GM03348 (cell line): Measurements from ENCODE around the gene SLC25A23.
"Not testable (repeated sequence)": the region's sequence is repeated elsewhere in the genome, so short reads cannot be mapped to it uniquely, and the experiment has no call there.

Experiments used
- DNase-seq: peaks from one replicate; pipeline ENCODE4 v3.0.0; 2012; ENCODE audit warnings: low spot score

SLC25A23 gene

DNA sequence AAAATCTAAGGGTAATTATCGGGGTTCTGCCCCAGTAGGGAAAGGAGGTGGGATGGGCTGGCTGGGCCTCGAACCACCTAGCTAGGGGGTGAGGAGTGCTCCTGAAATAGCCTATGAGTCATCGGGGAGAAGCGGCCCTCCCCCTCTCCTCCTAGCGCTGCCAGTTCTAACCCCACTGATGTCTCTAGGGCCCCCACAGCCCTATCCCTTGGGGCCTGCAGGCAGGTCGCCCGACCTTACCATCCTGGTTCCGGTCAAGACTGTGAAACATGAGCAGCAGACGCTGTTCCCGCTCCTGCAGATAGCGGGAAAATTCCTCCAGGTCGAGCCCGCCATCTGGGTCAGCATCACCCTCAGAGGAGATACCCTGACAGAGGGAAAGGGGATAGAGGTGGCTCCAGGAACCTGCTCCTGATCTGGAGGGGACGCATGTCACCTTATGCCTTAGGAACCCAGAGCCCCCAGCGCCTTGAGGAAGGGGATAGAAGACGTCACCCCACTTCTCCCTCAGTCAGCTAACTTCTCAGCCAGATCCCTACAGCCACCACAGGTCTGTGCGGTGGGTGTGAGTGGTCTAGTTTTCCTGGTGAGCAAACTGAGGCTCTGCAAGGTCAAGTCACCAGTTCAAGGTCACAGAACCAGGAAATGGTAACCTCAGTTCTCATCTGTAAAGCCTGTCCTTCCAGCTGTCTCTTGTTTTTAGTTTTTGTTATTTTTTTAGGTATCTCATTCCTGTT lies 1.5 kb downstream of the SLC25A23 start:
- DNase-seq = no peak

DNA sequence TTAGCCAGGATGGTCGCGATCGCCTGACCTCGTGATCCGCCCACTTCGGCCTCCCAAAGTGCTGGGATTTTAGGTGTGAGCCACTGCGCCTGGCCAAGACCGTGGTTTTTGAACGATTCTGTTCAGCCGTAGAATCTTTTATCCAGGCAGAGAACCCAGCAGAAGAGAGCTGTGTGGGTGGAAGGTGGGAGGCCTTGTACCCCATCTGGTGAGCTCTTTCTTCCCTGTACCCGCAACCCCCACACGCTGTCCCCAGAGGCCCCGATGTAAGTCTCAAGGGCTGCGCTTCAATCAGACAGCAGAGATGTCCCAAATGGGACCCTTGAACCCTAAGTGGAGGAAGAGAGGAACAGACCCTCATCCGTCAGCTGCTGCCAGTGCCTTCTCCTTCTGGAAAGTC lies 3.7 kb downstream of the SLC25A23 start:
- no peak for DNase-seq

DNA sequence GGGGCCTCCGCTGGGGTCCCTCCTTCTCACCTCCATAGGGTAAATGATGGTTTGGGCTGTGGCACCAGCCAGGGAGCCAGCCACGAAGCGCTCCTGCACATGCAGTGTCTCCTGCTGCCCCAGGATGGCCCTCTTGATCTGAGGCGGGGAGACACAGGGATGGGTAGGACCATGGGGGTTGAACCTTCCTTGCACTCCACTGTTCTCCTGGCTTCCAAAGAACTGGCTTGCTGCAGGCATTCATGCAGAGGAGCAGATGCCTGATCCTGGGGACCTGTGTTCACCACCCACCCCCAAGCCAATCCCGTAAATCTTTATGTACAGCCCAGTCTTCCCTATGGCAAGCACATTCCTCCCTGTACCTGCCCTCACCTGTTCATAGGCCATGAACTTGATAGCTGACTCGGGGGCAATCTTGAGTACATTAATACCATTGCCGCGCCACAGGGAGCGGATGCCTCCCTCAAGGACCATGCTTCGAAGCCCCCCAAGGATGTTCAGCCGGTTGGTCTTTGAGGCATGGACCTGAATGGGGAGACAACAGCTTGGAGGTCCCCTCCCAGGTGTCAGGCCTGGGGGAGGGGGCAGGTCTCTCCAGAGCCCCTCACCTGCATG lies 5.5 kb downstream of the SLC25A23 start:
- DNase-seq = no peak

DNA sequence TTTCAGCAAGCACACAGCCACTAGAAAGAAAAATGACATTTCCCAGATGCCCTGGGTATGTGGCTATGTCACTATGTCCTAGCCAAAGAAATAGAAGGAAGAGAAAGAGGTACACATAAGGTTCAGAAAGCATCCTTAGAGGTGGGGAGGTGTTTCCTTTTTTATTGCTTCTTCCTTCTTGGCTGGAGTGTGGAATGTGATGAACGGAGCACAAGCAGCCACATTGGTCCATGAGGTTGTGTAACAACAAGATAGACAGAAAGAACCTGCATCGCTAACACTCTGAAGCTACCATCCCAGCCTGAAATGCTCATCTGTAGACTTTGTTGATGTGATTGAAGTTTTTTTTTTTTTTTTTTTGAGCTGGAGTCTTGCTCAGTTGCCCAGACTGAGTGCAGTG lies 6.7 kb downstream of the SLC25A23 start:
- DNase-seq = no peak

DNA sequence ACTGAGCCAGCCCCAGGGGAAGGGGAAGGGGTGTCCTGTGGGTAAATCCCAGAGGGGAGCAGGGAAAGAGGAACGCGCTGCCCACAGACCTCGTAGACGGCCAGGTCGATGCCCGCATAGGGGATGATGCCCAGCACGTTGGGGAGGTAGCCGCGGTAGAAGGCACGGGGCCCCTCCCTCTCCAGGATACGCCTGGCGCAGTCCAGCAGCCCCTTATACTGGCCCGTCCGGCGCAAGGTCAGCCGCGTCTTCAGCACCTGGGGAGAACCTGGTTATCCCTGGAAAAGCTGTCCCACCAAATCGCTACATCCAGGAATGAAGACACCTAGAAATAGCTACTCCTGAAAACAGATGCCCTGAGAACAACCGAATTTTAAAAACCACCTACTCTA lies 7.4 kb downstream of the SLC25A23 start:
- DNase-seq = no peak

DNA sequence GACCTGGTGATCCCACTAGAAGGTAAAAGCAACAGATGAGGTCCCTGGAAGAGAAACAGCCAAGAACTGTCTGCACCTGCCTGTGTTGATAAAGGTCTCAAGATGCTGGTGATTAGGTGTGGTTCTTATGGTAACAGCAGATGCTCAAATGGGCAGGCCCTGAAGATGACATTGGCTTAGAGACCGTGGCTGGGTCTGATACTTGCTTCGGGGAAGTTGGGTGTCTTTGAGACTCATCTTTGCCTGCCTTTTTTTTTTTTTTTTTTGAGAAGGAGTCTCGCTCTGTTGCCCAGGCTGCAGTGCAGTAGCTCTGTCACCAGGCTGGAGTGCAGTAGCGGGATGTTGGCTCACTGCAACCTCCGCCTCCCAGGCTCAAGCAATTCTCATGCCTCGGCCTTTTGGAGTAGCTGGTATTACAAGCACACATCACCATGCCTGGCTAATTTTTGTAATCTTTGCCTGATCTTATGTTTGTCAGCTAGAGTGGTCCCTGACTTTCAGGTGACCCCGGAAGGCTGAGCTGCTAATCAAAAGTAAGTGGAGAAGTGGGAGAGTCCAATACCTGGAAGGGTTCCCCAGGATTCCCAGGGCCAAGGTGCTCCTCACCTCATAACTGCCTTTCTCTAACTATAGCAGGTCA lies 7.9 kb downstream of the SLC25A23 start:
- DNase-seq = no peak

DNA sequence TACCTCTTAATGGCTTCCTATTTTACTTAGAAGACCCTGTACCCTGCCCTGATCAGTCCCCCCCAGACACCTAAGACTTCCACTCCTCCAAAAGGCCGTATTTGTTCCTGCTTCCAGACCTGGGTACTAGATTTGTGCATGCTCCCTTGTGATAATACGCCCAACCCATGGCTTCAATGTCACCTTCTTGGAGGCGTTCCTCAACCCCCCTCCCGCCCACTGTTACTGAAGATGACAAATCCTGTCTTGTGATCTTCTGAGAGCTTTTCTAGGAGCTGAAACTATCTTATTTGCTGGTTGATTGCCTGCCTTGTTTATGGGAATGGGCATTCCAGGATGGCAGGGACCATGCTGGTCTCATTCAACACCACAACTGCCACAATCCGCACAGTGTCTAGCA lies 9.4 kb downstream of the SLC25A23 start:
- no peak for DNase-seq

DNA sequence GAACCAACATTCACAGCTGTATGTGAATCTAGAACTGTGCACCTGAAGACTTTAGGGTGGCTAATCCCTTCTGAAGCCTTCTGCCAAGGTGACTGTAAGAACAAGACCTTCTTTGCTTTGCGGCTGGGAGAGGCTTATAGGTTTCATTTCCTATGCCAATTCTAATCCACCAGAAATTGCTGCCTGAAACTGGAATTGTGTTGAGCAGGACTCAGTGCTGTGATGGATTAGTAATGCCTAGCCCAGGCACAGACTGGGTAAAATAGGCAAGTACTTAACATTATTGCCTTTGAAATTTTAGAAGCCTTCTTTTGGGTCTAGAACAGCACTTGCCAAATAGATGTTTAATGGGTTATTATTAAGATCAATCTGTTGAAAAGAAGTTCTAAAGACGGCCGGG lies 11.5 kb downstream of the SLC25A23 start:
- no peak for DNase-seq

DNA sequence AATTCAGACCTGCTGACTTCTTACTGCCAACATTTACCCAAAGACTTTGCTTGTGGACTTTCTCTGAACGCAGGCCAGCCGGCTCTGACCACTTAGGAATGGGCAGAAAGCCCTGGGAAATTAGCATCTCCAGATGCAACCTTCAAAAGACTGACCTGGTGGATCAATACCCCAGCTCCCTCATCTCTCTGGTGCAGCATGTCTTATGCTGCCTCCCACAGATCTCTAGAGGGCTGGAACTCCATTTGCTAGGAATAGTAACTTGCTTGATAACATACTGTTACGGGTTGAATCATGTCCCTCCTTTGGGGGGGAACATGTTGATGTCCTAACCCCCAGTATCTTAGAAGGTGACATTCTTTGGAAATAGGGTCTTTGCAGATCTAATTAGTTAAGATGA lies 13.1 kb downstream of the SLC25A23 start:
- no peak for DNase-seq

DNA sequence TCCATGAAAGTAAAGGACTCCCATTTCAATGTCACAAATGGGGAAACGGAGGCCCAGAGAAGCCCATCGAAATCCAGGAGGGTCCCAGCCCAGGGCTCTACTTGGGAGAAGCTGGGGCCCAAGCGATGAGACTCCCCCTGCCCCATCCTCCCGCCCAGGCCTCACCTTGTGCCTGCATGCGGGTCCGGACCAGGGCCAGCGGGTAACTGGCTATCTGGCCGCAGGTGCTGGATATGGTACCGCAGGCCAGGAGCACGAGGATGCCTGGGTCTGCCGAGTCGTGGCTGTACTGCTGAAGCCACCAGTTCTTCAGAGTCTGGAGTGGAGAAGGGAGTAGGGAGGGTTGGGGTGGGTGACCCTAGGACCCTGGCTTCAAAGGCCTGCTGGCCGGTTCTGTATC lies 15.6 kb downstream of the SLC25A23 start:
- no peak for DNase-seq

DNA sequence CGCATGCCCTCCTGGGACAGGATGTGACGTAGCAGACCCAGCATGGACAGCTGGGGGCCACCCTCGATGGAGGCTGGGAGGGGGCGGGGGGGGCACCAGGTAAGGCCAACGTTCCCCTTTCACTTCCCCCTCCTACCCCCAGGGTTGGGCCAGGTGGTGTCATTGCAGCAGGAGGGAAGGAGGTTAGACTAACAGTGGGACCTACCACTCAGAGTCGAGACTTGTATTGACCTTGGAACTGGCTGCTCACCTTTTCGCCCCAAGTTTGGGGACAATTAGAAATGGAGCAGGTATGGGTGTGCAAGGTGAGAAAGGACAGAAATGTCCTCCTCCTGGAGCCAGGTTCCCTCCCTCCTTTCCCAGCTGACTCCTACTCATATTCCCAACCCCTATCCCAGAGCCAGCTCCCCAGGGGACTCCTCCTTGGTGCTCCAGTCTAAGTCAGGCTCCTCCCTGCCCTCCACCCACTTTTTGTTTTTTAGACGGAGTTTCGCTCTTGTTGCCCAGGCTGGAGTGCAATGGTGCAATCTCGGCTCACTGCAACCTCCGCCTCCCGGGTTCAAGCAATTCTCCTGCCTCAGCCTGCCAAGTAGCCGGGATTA lies 17.4 kb downstream of the SLC25A23 start:
- DNase-seq = no peak

DNA sequence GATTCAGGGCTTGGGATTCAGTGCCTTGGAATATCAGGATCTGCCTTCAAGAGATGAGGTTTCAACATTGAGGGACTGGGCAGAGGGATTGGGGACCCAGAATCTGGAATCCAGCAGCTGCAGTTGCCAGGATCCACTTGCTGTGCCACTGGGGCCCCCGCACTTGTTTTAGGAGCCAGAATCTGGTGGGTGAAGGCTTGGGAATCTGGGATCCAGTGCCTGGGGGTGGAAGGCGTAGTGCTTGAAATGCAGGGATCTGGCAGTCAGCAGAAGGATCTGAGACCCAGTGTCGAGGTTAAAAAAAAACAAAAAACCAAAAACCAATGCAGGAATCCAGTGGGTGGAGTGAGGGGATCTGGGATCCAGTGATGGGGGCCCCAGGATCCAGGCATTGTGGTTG lies 18.7 kb downstream of the SLC25A23 start:
- no peak for DNase-seq

DNA sequence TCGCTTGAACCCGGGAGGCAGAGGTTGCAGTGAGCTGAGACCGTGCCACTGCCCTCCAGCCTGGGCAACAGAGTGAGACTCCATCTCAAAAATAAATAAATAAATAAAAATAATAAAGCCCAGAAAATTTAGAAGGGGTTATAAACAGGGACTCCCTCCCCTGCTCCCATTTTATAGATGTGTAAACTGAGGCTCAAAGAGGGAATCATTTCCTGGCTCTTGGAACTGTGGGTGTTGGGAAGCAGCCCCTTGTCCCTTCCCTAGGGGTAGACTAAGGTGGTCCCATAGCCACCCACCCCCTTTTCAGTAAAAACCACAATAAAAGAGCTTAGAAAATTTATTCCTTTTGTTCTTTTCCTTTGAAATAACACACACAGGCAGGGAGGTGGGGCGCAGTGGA lies 19.8 kb downstream of the SLC25A23 start:
- DNase-seq = no peak

DNA sequence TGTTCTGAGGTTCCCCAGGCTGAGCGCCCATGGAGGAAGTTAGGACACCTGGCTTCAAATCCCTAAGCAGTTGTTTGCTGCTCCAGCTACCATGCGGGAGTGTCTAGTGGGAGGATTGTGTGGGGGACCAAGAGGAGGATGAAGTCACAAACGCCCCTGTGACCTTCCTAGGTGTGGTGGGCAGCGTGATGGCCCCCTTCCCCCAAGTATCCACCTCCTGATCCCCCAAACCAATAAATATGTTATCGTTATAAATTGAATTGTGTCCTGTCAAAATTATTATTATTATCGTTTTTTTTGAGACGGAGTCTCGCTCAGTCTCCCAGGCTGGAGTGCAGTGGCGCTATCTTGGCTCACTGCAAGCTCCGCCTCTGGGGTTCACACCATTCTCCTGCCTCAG lies 25.9 kb downstream of the SLC25A23 start, which contains the start of gene SLC25A41:
Gene SLC25A41, minus strand, starts transcription at position 101 of the 400 bp plus-strand sequence. Its CDS starts 70 bp downstream, at position 31.
- no peak for DNase-seq

DNA sequence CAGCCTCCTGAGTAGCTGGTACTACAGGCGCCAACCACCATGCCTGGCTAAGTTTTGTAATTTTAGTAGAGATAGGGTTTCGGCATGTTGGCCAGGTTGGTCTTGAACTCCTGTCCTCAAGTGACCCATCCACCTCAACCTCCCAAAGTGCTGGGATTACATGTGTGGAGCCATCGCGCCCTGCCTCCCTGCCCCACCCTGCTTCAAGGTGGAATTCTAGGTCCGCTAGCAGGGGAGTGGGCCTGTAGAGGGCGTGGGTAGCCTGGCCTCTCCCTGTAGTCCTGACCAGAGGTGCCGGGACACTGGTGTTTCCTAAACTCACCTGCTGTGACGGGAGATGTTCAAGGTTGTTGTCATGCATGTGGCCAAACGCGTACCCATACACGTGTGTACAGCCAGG lies 26.4 kb downstream of the SLC25A23 start:
- no peak for DNase-seq

DNA sequence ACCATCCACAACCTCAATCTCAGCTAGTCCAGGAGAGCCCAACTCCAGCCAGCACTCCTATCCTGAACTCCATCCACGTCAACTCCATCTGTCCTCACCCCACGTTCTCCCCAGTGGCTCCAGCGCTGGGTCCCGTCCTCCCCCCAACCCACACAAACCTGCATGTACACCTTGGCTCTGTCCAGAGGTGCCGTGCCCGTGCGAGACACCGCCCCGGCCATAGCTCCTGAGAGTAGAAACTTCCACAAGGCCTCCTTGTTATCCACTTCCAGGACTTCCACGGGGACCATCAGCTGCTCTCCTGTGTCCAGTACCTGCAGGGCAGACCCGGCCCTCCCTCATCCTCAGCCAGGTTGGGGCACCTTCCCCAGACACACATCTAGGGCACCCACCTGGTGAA lies 27.7 kb downstream of the SLC25A23 start:
- DNase-seq = no peak

DNA sequence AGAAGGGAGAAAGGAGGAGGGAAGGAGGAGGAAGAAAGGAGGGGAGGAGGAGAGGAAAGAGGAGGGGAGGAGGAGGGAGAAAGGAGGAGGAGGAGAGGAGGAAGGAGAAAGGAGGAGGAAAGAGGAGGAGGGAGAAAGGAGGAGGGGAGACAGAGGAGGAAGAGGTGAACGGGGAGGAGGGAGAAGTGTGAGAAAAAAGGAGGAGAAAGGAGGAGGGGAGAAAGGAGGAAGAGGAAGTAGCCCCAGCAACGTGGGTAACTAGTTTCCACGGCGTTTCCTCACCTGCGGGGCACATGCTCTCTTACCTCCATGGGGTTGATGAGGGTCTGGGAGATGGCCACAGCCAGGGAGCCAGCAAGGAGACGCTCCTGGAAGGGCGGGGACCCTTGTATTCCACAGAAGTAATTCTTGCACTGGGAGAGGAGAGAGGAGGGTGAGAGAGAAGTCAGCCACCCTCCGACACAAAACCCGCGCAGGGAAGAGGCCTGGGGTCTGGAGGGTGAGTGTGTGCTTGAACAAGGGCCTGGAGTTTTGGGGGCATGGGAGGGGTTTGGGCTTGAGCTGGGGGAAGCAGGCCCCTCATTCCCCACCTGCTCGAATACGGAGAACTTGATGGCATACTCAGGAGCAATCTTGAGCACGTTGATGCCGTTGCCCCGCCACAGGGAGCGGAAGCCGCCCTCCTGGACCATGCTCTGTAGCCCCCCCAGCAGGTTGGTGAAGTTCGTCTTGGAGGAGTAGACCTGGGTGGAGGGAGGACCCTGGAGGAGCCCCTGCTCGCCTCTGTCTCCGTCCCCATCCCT lies 30.0 kb downstream of the SLC25A23 start:
- DNase-seq = no peak

DNA sequence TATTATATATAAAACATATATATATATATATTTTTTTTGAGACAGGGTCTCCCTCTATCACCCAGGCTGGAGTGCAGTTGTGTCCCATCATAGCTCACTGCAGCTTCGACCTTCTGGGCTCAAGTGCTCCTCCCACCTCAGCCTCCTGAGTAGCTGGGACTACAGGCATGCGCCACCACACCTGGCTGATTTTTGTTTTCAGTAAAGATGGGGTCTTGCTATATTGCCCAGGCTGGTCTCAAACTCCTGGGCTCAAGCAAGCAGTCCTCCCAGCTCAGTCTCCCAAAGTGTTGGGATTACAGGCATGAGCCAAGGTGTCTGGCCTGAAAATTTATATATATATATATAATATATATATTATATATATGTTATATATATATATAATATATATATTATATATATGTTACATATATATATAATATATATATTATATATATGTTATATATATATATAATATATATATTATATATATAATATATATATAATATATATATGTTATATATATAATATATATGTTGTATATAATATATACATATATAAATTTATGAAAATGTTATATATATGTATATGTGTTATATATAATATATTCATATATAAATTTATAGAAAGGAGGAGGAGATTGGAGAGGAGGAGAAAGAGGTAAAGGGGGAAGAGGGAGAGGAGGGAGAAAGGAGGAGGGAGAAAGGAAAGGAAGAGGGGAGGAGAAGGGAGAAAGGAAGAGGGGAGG lies 30.7 kb downstream of the SLC25A23 start:
- not testable (repeated sequence) for DNase-seq

DNA sequence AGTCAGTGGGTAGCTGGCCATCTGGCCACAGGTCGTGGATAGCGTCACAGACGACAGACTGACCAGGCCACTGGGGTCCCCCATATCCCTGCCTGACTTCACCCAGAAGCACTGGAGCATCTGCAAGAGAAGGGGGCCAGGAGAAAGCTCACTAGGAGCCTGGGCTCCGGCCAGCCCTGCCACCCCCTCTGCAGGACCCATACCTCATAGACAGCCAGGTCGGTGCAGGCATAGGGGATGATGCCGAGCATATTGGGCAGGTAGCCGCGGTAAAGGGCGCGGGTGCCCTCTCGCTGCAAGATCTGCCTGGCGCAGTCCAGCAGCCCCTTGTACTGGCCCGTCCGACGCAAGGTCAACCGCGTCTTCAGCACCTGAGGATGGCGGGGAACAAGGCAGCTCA lies 32.5 kb downstream of the SLC25A23 start:
- no peak for DNase-seq

DNA sequence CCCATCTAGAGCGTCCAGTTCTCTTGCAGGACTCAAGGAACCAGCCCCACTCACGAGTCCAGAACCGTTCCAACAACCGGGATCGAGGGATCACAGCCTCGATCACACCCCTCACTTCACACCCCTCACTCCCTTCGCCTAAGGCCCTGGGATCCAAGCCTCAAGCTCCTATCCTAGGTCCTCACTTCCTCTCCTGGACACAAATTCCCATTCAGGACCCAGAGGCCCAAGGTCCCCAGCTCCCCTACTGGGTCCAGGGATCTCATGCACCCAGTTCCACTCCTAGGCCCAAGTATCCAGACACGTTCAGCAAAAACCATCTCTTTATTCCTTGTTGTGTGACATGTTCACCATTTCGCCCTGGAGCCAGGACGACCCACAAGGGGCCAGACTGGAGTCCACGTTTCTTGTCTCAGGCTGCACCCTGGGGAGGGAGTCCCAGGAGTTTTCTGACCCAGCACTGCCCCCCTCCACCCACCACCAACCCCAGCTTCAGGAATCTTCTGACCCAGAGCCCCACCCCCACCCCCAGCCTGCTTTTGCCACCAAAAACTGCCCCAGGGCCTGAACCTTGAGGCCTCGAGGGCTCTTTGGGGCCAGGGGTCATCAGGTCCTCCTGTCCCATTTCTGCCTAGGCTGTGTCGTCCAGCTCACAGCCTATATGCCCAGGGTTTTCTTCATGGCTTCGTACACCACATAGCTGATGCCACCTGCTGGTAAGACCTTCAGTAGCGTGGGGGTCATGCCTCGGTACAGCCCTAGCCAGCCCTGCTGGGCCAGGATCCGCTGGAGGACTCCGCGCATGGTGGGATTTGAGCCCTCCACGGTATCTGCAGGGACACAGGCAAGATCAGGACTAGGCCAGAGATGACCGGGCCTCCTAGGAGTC lies 33.6 kb downstream of the SLC25A23 start:
- DNase-seq = no peak
